Brain microvascular endothelial cell (primary cell): Measurements from ENCODE around the gene SHROOM3.
A peak's percentile ranks its signal among the peaks of the same experiment; 100 is the strongest.

ENCODE experiments used
- DNase-seq: peaks from one replicate; pipeline ENCODE4 v3.0.0-alpha.2; 2020
- H3K27ac ChIP-seq: fragments of 250-450 bp; sonication (Bioruptor Pico); 2 replicates; pipeline ENCODE4 v1.5.1; 2020; ENCODE audit warnings: mild to moderate bottlenecking, moderate library complexity
- H3K27me3 ChIP-seq: fragments of 250-450 bp; sonication (Bioruptor Pico); replicated peaks from 2 replicates; pipeline ENCODE4 v1.5.1; 2020; ENCODE audit warnings: mild to moderate bottlenecking
- H3K36me3 ChIP-seq: fragments of 250-450 bp; sonication (Bioruptor Pico); replicated peaks from 2 replicates; pipeline ENCODE4 v1.5.1; 2020; ENCODE audit warnings: mild to moderate bottlenecking
- H3K4me3 ChIP-seq: 2 replicates; pipeline ENCODE4 v1.5.1; 2011; ENCODE audit warnings: low read depth, mild to moderate bottlenecking, control low read depth, low read length, moderate library complexity
- CTCF ChIP-seq: IDR thresholded peaks from 2 replicates; pipeline ENCODE4 v1.5.1; 2011; ENCODE audit warnings: low read depth, mild to moderate bottlenecking, moderate library complexity, low read length, control low read depth, inconsistent platforms; ENCODE audit errors: missing control alignments
- in situ Hi-C: cut with HindIII; loops from 2 replicates; pipeline ENCODE4 v1.10.0; 2017; ENCODE audit warnings: low sequenced_read_pairs, low pct_ligation_motif_present

SHROOM3 gene

GRCh38 chr4:76738086-76738931, 303.3 kb downstream of the SHROOM3 start:
- no peak overlapping the region for H3K27ac ChIP-seq
- in situ Hi-C loops, result no loop called here
- no peak overlapping the region for H3K4me3 ChIP-seq
- TF ChIP-seq CTCF, result no peak
- H3K27me3 ChIP-seq, result no peaks in the 10 kb centered on the region
- H3K36me3 ChIP-seq, result no peaks in the 10 kb centered on the region
- DNase-seq, result no peak

- H3K27me3 ChIP-seq, result no peaks in the 10 kb centered on the region
- no peak overlapping the region for H3K4me3 ChIP-seq
- no peak for TF ChIP-seq CTCF
- in situ Hi-C loops, result no loop called here
- H3K27ac ChIP-seq, result no peak overlapping the region
- no peak for DNase-seq
- no peaks in the 10 kb centered on the region for H3K36me3 ChIP-seq
Measured at GRCh38 chr4:76740192-76740591, 305.2 kb downstream of the SHROOM3 start.

GRCh38 chr4:76740866-76741662, 306.0 kb downstream of the SHROOM3 start:
- H3K27me3 ChIP-seq, result no peaks in the 10 kb centered on the region
- TF ChIP-seq CTCF, result no peak
- no peak overlapping the region for H3K4me3 ChIP-seq
- in situ Hi-C loops, result no loop called here
- no peak overlapping the region for H3K27ac ChIP-seq
- no peaks in the 10 kb centered on the region for H3K36me3 ChIP-seq
- DNase-seq, result no peak

GRCh38 chr4:76741663-76742020, 306.6 kb downstream of the SHROOM3 start:
- no peak for TF ChIP-seq CTCF
- no peak overlapping the region for H3K27ac ChIP-seq
- no peak overlapping the region for H3K4me3 ChIP-seq
- in situ Hi-C loops, result no loop called here
- DNase-seq, result no peak
- H3K27me3 ChIP-seq, result no peaks in the 10 kb centered on the region
- no peaks in the 10 kb centered on the region for H3K36me3 ChIP-seq

- in situ Hi-C loops, result no loop called here
- H3K4me3 ChIP-seq, result no peak overlapping the region
- TF ChIP-seq CTCF, result peak; percentile 21
- DNase-seq, result peak; percentile 61
- no peaks in the 10 kb centered on the region for H3K27me3 ChIP-seq
- H3K36me3 ChIP-seq, result no peaks in the 10 kb centered on the region
- peak overlapping the region; percentile 49 for H3K27ac ChIP-seq
Measured at GRCh38 chr4:76744241-76744921, 309.4 kb downstream of the SHROOM3 start.
